ENCODE data around the gene ELAVL2.

Gene ELAVL2

DNA sequence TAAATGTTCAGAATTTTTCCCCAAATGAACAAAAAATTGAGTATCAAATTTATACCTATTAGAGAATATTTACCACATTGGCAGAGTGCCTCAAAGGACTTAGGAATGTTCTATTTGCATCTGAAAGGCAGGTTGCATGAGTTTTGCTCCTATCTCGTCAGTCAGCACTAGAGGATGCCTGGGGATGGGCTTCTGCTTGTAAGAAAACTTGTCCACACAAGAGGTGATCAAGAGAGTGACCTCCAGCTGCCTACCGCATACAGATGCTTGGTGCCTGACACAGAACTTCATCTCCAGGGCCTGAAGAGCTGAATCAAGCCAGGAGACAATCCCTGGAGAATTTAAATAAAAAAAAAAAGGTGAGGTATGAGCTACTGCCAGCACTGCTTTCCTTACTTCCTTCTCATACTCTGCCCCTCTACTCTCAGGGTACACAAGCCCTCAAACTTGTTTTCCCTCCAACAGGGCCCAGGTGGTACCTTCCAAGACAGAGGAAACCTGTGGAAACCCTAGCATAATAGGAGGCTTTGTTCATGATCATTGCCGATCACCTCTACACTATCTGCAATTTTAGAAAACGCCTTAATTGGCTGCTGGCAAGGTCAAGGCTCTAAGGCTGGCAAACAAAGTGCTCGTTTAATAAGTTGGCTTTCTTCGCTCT, 166.6 kb downstream of the ELAVL2 start:
- DNase-seq, result no peak

DNA sequence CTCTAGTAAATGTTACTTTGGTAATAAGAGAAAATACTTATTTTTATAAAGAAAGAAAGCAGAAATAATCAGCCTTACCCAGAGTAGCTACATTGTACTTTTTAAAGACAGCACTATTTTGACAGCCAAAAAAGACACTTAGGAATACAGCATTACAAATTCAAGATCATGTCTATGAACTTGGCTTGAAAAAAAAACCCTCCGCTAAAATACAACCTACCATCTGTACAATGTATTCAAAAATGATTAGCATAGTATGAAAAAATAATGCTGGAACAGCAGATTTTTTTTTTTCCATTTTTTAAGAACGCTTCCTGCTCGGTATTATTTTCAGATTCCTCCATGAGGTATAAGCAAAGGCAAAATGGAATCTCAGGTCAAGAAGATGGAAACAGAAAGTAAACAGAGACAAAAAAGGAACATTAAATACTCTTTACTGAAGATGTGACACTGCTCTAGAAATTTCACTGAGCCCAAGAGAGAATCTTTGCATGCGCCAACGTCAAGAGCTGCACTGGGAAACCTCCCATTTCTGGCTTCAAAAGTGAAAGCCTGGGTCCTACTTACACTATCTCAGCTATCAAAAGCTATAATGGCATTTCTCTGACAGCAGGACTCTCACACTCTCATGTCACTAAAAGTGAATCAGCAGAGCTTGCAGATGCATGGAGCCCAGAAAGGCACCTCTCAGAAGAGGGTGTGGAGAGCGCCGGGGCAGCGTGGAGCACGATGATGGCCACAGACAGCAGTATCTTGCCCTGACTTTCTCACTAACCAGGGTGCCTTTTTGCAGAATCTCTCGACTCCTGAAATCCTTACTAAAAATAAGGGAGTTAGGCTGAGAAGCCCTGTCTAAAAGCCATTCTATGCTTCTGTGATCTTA, 167.4 kb downstream of the ELAVL2 start:
- DNase-seq, result no peak

DNA sequence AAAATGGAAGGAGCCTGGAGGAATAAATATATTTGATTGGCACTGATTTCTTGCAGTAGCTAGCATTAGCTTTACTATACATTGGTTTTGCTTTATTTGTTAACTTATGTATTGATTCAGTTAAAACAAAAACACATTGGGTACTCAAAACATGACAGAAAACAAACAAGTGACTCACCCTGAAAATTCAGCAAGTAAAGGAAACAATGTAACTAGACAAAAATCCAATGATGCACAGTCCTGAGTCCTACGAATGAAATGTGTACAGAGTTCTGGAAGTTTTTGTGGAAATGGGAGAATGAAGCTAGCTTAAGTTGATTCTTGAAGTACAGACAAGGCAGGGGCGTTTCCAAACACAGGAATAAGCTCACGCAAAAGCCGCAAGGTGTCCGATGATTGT, 175.0 kb downstream of the ELAVL2 start:
- DNase-seq, result no peak

- DNase-seq, result no peak
Observed at GRCh38 chr9:23648651-23649050, 177.4 kb downstream of the ELAVL2 start.

- no peak for DNase-seq
Observed at GRCh38 chr9:23644896-23645295, 181.1 kb downstream of the ELAVL2 start.

- no peak for DNase-seq
Observed at GRCh38 chr9:23644326-23644725, 181.7 kb downstream of the ELAVL2 start.

DNA sequence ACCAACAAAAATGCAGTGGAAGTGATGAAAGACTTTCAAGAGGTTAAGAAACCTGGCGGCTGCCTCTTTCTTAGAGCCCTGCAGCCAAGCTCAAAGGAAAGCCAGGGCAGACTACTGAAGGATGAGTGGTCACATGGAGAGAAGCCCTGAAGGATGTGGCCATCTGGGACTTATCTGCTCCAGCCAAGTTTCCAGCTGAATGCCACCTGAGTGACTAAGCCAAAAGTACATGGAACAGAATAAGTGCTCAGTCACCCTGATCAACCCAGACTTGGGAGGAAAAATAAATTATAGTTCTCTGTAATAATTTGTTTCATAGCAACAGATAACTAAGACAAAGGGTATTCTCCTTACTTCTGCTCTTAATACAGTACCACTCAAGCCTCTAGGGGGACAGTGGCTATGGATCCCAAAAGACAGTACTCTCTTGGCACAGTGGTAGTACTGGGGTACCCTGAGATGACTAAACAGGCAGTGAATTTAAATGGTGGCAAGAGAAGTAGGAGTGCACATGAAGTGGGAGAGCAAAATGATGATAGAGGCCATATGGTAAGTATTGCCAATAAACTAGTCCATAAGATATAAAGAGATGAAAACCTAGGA, 182.3 kb downstream of the ELAVL2 start:
- DNase-seq, result peak; percentile 8
